ENCODE results near the gene ADAMTS7. TPM values are rescaled to one million over a fixed set of nuclear protein-coding genes. Genes with fewer than 3 reads are reported as not detected.
A peak's percentile ranks its signal among the peaks of the same experiment; 100 is the strongest.
"Not testable (repeated sequence)": the region's sequence is repeated elsewhere in the genome, so short reads cannot be mapped to it uniquely, and the experiment has no call there.

Gene ADAMTS7
- total RNA-seq, 1 donor from 2014 or later: 9.1 TPM

- intact Hi-C loops (cut with DNase I): no loop called here
- ATAC-seq (no peak), DNase-seq (peak; percentile 54)
- no peaks in the 10 kb centered on the region for H3K9me3 ChIP-seq
- no peak overlapping the region for H3K4me3 ChIP-seq
- TF ChIP-seq, protein P1, sequence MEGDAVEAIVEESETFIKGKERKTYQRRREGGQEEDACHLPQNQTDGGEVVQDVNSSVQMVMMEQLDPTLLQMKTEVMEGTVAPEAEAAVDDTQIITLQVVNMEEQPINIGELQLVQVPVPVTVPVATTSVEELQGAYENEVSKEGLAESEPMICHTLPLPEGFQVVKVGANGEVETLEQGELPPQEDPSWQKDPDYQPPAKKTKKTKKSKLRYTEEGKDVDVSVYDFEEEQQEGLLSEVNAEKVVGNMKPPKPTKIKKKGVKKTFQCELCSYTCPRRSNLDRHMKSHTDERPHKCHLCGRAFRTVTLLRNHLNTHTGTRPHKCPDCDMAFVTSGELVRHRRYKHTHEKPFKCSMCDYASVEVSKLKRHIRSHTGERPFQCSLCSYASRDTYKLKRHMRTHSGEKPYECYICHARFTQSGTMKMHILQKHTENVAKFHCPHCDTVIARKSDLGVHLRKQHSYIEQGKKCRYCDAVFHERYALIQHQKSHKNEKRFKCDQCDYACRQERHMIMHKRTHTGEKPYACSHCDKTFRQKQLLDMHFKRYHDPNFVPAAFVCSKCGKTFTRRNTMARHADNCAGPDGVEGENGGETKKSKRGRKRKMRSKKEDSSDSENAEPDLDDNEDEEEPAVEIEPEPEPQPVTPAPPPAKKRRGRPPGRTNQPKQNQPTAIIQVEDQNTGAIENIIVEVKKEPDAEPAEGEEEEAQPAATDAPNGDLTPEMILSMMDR (IDR thresholded peaks at IDR 0.05): no peak
- no peaks in the 10 kb centered on the region for H3K27me3 ChIP-seq
- no peaks in the 10 kb centered on the region for H3K4me1 ChIP-seq
- no peak overlapping the region for H3K27ac ChIP-seq
- H3K36me3 ChIP-seq: no peaks in the 10 kb centered on the region
These were observed 43.8 kb downstream of the ADAMTS7 start for GRCh38 chr15:78767331-78767951.

GRCh38 chr15:78766641-78767071 is 44.6 kb downstream of the ADAMTS7 start:
- H3K4me1 ChIP-seq; H3K36me3 ChIP-seq; H3K27ac ChIP-seq; H3K27me3 ChIP-seq; intact Hi-C loops (cut with DNase I); H3K9me3 ChIP-seq; ATAC-seq; H3K4me3 ChIP-seq: not testable (repeated sequence)
- peak; percentile 48 for DNase-seq

- no peak overlapping the region for H3K27ac ChIP-seq
- no peaks in the 10 kb centered on the region for H3K27me3 ChIP-seq
- peak; percentile 52 for DNase-seq
- intact Hi-C loops (cut with DNase I): no loop called here
- no peaks in the 10 kb centered on the region for H3K9me3 ChIP-seq
- no peak for ATAC-seq
- no peaks in the 10 kb centered on the region for H3K36me3 ChIP-seq
- H3K4me3 ChIP-seq: no peak overlapping the region
- TF ChIP-seq, protein P1 (IDR thresholded peaks at IDR 0.05): no peak
- peaks cover 5% of the 10 kb centered on the region for H3K4me1 ChIP-seq
These were observed 45.2 kb downstream of the ADAMTS7 start for GRCh38 chr15:78766041-78766440.

DNA sequence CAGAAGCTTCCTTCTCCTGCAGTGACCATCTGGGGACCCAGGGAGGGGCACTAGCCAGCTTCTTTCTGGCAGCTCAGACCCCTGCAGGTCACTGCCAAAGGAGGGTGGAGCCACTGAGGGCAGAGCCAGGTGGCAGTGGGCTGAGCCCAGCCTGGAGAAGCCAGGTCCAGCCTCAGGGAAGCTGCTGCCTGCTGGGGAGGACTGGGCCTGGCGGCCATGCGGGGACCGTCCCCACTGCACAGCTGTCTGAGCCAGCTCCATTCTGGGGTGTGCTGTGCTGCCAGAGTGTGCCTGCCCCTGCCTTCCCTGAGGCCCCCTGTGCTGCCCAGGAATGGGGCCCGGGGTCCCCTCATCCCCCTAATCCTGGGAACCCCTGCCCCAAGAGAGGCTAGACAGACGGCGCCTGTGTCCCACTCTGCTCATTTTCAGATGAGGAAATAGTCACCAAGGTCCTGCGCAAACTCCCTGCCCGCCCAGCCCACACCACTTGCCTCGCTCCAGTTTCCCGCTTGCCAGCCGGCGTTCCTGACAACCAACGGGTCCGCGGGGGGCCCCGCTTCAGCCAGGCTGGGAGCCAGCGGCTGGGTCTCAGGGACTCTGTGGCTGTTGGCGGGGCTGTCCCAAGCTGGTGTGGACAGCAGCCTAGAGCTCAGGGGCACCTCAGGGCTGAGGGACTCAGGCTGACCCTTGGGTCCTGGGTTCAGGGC is 46.0 kb downstream of the ADAMTS7 start:
- ATAC-seq; intact Hi-C loops (cut with DNase I); H3K27me3 ChIP-seq; H3K4me1 ChIP-seq; H3K9me3 ChIP-seq; H3K4me3 ChIP-seq; H3K27ac ChIP-seq; H3K36me3 ChIP-seq: not testable (repeated sequence)
- DNase-seq: peak; percentile 48

GRCh38 chr15:78764340-78765153 is 46.7 kb downstream of the ADAMTS7 start:
- H3K27ac ChIP-seq; H3K9me3 ChIP-seq; intact Hi-C loops (cut with DNase I); H3K4me1 ChIP-seq; ATAC-seq; H3K4me3 ChIP-seq; H3K27me3 ChIP-seq; H3K36me3 ChIP-seq: not testable (repeated sequence)
- DNase-seq: peak; percentile 59

- H3K27ac ChIP-seq: no peak overlapping the region
- TF ChIP-seq, protein P1 (IDR thresholded peaks at IDR 0.05): no peak
- ATAC-seq: no peak
- peaks cover 5% of the 10 kb centered on the region for H3K4me1 ChIP-seq
- intact Hi-C loops (cut with DNase I): no loop called here
- peak; percentile 65 for DNase-seq
- no peaks in the 10 kb centered on the region for H3K36me3 ChIP-seq
- H3K9me3 ChIP-seq: no peaks in the 10 kb centered on the region
- no peak overlapping the region for H3K4me3 ChIP-seq
- no peaks in the 10 kb centered on the region for H3K27me3 ChIP-seq
These were observed 47.4 kb downstream of the ADAMTS7 start for GRCh38 chr15:78763796-78764241.

Data from upper lobe of right lung (tissue), 1 donor.